Hindlimb muscle (tissue), 1 donor: ENCODE data around the gene ARPC2. TPM values are rescaled to one million over a fixed set of nuclear protein-coding genes. Genes with fewer than 3 reads are reported as not detected.

Source experiments
- DNase-seq: peaks from one replicate; pipeline ENCODE4 v3.0.0-alpha.2; 2013
- polyA plus RNA-seq: library from polyadenylated mRNA; unstranded; fragments of 120-200 nt; gene quantifications from one replicate; pipeline ENCODE4 v1.2.1, GENCODE V29; 2013; ENCODE audit not compliant: insufficient read length

Gene ARPC2
- polyA plus RNA-seq, 1 donor = 212 TPM

- DNase-seq = no peak
These were observed 625 bp downstream of the ARPC2 start for GRCh38 chr2:218217360-218218267.

DNA sequence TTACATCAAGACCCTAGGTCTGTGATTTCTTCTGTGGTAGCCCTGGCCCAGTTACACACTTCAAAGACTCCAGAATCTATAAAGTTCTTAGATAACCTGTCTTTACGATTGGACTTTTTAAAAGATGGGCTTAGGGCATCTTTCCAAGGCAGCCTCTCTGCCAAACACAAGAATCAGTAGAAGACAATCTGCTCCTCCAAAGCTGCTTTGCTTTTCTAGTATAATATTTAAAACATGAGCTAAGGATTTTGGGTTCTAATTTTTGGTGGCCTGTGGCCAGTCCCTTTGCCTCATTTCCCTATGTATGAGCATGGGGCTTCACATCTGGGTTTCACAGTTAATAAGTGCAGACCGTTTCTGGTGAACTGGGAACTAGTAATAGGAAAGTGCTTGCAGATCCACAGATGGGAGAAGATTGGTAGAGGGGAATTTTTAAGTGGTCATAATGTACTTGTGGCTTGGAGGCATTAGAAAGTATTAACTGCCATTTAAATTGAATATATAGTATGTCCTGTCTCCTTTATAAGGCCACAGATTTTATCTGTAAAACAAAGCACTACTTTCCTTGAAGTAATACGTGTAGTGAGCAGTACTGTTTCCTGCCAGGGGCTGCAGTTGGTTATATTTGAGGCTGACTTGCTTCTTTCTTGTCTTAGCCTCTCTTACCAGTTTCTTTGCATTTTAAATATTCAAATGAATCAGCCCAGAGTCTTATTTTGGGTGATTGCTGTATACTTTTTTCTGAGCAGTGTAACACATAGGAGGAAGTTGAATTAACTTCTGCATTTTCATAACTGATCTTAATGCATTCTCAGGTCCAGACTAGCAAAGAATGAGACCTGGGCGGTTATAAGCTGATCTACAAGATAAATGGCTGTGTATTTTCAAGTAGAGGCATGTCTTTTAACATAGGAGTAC is 1.5 kb downstream of the ARPC2 start:
- no peak for DNase-seq

DNA sequence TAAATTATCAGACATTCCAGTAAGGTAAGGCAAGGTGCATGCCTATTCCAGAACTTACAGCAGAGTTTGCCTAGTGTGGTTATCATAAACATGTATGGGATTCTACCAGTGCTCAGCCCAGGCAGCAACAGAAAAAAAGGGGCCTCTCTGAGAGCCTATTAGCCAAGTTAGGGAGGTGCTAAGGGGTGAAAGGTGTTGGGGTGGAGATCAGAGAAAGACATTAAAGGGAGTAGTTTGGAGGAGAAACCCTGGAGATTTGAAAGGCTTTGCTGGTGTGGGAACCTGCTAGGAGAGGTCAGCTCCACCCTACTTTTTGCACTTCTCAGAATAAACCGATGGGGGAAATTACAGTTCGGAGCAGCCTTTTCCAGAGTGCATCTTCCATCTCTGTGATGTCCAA is 2.9 kb downstream of the ARPC2 start:
- DNase-seq = no peak

GRCh38 chr2:218221000-218221399 is 4.0 kb downstream of the ARPC2 start:
- DNase-seq = no peak

DNA sequence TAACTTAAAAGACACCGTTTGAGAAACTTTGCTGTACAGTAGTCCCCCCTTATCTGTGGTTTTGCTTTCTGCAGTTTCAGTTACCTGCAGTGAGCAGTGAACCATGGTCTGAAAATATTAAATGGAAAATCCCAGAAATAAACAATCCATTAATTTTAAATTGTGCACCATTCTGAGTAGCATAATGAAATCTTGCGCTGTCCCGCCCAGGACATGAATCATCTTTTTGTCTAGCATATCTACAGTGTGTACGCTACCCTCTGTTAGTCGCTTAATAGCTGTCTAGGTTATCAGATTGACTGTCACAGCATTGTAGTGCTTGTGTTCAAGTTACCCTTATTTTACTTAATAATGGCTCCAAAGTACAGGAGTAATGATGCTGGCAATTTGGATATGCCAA is 6.1 kb downstream of the ARPC2 start:
- no peak for DNase-seq

DNA sequence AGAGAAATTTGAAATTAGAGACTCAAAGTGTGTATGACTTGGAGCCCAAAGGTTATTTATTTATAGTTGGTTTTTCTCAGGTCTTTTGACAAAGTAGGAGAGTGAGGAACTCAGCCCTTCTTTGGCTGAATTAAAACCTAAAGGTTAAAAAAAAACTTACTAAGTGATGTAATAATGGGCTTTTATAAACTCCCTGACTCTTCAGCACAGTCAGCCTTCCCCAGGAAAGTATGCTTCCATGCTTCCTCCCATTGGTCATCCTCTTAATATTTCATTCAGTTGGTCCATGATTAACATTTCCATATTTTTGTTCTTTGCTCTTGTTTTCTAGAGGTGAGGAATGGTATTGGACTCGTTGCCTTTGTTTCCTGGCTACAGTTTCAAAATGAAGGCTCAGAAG is 7.2 kb downstream of the ARPC2 start:
- DNase-seq = no peak

- DNase-seq = no peak
These were observed 9.9 kb downstream of the ARPC2 start for GRCh38 chr2:218226903-218227302.

DNA sequence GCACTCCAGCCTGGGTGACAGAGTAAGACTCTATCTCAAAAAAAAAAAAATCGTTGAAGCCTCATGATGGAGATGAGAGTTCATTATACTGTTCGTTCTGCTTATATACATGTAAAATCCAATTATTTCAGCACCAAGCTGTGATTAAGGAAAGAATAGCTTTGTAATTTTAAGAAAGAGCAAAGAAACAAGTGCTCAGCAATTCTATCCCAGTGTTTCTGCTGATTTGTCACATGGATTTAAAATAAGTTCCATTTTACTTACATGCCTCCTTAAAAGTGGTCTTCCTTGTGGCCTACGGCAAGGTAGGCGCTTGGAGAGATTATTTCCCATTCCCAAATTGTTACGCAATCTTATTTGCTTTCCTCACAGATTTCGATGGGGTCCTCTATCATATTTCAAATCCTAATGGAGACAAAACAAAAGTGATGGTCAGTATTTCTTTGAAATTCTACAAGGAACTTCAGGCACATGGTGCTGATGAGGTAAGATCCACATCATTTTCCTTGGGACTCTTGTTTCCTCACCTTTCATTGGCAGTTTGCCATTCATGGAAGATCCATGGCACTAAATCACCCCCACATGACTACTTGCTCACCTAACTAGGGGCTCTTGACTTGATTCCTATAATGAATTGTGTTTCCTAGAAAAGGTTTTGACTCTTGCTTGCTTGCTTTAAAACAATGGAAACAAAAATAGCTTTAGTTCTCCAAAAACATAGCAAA is 11.5 kb downstream of the ARPC2 start:
- no peak for DNase-seq

- DNase-seq = no peak
These were observed 12.2 kb downstream of the ARPC2 start for GRCh38 chr2:218229239-218229638.

- no peak for DNase-seq
These were observed 12.9 kb downstream of the ARPC2 start for GRCh38 chr2:218229851-218230250.

DNA sequence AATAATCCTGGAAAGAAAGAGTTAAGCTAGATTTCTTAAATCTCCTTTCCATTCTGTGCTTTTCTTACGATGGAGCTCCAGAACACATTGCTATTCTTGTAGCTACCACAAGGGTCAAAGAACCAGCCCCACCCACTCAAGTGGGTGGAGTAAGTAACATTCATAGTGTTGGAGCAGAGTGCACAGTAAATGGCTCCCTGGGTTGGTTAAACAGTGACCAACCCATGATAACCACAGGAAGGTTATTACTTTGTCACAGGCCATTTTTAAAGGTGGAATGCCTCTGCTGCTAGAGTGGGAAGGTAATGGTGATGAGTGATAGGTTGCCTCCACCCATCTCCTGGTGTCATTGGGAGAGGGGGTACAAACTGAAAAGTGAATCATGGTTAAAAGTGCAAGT is 13.9 kb downstream of the ARPC2 start:
- no peak for DNase-seq

GRCh38 chr2:218233543-218233942 is 16.6 kb downstream of the ARPC2 start:
- no peak for DNase-seq

GRCh38 chr2:218234521-218234920 is 17.5 kb downstream of the ARPC2 start:
- no peak for DNase-seq

DNA sequence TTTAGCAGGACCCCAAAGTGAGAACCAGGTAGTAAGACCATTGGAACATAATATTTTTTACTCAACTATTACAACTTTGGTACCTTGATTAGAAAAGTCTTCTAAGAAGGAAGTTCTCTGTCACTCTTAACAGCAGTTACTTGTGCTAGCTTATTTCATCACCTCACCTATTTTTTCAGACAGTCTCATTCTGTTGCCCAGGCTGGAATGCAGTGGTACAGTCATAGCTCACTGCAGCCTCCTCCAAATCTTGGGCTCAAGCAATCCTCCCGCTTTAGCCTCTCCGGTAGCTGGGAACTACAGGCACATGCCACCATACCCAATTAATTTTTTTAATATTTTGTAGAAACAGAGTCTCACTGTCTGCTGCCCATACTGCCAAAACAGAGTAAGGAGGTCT is 18.0 kb downstream of the ARPC2 start:
- no peak for DNase-seq

DNA sequence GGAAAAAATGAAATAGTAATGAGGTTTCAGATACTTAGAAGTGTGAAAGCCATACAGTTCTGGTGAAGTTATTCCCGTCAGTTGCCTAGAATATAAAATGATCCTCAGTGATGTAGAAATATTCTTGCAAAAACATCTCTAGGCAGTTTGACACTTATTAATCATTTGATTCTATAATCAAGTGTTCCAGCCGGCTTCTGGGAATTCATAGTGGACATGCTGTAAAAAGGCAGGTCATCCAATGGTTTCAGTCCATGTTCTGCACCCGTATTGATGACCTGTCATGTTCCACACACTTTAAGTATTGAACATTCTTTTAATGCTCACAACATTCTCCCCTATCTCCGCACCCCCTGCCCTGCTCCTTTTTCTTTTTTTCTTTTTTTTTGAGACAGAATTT is 19.8 kb downstream of the ARPC2 start:
- no peak for DNase-seq

- DNase-seq = no peak
These were observed 21.9 kb downstream of the ARPC2 start for GRCh38 chr2:218238887-218239286.

GRCh38 chr2:218244204-218244603 is 27.2 kb downstream of the ARPC2 start:
- no peak for DNase-seq

GRCh38 chr2:218244665-218245064 is 27.7 kb downstream of the ARPC2 start:
- no peak for DNase-seq

- DNase-seq = no peak
These were observed 28.2 kb downstream of the ARPC2 start for GRCh38 chr2:218245214-218245613.

DNA sequence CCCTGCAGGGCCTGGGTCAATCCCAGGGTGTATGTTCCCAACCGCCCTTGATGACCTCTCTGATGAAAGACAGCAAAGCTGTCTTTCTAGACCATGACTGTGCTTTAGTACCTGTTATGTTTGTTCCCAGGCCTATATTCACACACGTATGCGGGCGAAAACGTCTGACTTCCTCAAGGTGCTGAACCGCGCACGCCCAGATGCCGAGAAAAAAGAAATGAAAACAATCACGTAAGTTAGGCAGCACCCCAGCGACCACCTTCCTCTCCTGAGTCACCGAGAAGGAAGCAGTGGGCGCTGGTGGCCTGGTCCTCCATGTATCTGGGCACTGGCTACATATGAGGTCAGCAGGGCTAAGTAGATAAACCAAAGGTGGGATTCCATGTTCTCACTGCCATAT is 32.7 kb downstream of the ARPC2 start:
- DNase-seq = no peak

GRCh38 chr2:218252509-218253231 is 35.7 kb downstream of the ARPC2 start:
- DNase-seq = no peak

DNA sequence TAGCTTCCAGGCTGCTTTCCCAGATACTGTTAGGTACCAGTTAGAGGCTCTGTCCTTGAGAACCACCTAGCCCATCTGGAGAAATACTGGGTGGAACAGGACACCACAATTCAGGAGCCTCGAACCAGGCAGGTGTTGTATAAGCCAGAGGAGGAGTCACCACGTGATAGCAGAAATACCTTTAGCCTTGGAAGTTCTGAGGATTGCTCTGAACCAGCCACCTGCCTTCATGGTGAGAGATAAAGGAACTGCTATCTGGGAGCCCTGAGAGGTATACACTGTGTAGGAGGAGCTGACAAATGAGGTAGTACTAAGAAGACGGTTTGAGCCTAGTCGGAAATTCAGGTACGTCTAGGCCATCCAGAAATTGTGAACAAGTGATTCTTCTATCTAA is 36.2 kb downstream of the ARPC2 start:
- DNase-seq = no peak
